Osteocyte (in vitro differentiated cells): ENCODE measurements around the gene EXOC3L2. TPM values are rescaled to one million over a fixed set of nuclear protein-coding genes. Genes with fewer than 3 reads are reported as not detected.

Source experiments
- DNase-seq: peaks from one replicate; pipeline ENCODE4 v3.0.0; 2021; ENCODE audit warnings: mixed read lengths; ENCODE audit not compliant: unreplicated experiment; ENCODE audit errors: extremely low spot score
- H3K27ac Mint-ChIP-seq: one replicate; pipeline ENCODE4 v1.8.0; 2021; ENCODE audit warnings: mild to moderate bottlenecking, mixed read lengths; ENCODE audit not compliant: unreplicated experiment
- H3K27me3 Mint-ChIP-seq: one replicate; pipeline ENCODE4 v1.8.0; 2021; ENCODE audit warnings: mixed read lengths; ENCODE audit not compliant: unreplicated experiment
- H3K36me3 Mint-ChIP-seq: one replicate; pipeline ENCODE4 v1.8.0; 2021; ENCODE audit warnings: mixed read lengths; ENCODE audit not compliant: unreplicated experiment
- H3K4me1 Mint-ChIP-seq: one replicate; pipeline ENCODE4 v1.8.0; 2021; ENCODE audit warnings: mixed read lengths; ENCODE audit not compliant: unreplicated experiment
- H3K4me3 Mint-ChIP-seq: one replicate; pipeline ENCODE4 v1.8.0; 2021; ENCODE audit warnings: mild to moderate bottlenecking, moderate library complexity, mixed read lengths; ENCODE audit not compliant: unreplicated experiment
- H3K9me3 Mint-ChIP-seq: one replicate; pipeline ENCODE4 v1.8.0; 2021; ENCODE audit warnings: mixed read lengths; ENCODE audit not compliant: unreplicated experiment
- total RNA-seq: library from RNA; stranded (reverse); gene quantifications from 2 replicates; pipeline ENCODE4 v1.2.1, GENCODE V29; 2021
- TF ChIP-seq, protein P1 (sequence below): fragments of 200-600 bp; sonication (generic); IDR thresholded peaks from 2 replicates; pipeline ENCODE4 v1.5.0; 2021; ENCODE audit warnings: antibody characterized with exemption, mild to moderate bottlenecking, moderate library complexity

The EXOC3L2 gene
- total RNA-seq, 1 donor from 2014 or later, result 11.1 TPM

DNA sequence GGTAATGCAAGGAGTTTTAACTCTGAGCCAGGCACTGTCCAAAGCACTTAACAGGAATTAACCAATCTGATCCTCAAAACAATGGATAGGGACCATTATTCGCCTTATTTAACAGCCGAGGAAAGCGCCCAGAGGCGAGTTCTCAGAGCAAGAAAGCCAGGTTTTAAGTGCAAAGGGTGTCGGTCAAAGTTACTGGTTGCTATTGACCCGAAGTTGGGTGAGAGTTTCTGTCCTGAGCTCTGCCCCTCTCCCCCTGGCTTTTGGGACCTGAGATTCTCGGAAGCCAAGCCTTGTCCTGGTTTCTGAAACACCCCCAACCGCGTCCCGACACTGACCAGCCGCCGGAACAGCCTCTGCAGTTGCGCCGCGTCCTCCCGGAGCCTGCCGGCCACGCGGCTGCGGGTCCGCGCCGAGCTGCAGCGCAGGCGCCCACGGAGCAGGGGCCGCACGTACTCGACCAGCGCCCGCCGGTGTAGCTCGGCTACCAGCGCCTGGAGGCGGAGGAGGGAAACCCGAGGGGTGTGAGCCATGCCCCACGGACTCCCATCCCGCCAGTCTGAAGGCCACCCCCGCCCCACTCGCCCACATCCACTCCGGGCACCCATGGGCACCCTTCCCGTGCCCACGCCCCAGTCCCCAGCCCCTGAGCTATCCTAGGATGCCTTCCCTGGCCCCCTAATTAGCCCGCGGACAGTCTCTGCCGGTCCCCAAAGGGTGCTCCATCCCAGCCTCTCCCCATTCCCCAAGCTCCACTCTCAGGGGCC lies 27.8 kb downstream of the EXOC3L2 start:
- H3K9me3 Mint-ChIP-seq, result no peaks in the 10 kb centered on the region
- H3K36me3 Mint-ChIP-seq, result peaks cover under 1% of the 10 kb centered on the region
- H3K27ac Mint-ChIP-seq, result peak overlapping the region; percentile 93
- H3K4me1 Mint-ChIP-seq, result peaks cover 68% of the 10 kb centered on the region
- no peak overlapping the region for H3K4me3 Mint-ChIP-seq
- TF ChIP-seq, protein P1, sequence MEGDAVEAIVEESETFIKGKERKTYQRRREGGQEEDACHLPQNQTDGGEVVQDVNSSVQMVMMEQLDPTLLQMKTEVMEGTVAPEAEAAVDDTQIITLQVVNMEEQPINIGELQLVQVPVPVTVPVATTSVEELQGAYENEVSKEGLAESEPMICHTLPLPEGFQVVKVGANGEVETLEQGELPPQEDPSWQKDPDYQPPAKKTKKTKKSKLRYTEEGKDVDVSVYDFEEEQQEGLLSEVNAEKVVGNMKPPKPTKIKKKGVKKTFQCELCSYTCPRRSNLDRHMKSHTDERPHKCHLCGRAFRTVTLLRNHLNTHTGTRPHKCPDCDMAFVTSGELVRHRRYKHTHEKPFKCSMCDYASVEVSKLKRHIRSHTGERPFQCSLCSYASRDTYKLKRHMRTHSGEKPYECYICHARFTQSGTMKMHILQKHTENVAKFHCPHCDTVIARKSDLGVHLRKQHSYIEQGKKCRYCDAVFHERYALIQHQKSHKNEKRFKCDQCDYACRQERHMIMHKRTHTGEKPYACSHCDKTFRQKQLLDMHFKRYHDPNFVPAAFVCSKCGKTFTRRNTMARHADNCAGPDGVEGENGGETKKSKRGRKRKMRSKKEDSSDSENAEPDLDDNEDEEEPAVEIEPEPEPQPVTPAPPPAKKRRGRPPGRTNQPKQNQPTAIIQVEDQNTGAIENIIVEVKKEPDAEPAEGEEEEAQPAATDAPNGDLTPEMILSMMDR, result no peak
- no peaks in the 10 kb centered on the region for H3K27me3 Mint-ChIP-seq
- no peak for DNase-seq

GRCh38 chr19:45216667-45217066 lies 28.5 kb downstream of the EXOC3L2 start:
- no peaks in the 10 kb centered on the region for H3K27me3 Mint-ChIP-seq
- H3K4me1 Mint-ChIP-seq, result peaks cover 76% of the 10 kb centered on the region
- peak overlapping the region; percentile 93 for H3K27ac Mint-ChIP-seq
- TF ChIP-seq, protein P1, result no peak
- DNase-seq, result no peak
- H3K4me3 Mint-ChIP-seq, result no peak overlapping the region
- no peaks in the 10 kb centered on the region for H3K36me3 Mint-ChIP-seq
- no peaks in the 10 kb centered on the region for H3K9me3 Mint-ChIP-seq

DNA sequence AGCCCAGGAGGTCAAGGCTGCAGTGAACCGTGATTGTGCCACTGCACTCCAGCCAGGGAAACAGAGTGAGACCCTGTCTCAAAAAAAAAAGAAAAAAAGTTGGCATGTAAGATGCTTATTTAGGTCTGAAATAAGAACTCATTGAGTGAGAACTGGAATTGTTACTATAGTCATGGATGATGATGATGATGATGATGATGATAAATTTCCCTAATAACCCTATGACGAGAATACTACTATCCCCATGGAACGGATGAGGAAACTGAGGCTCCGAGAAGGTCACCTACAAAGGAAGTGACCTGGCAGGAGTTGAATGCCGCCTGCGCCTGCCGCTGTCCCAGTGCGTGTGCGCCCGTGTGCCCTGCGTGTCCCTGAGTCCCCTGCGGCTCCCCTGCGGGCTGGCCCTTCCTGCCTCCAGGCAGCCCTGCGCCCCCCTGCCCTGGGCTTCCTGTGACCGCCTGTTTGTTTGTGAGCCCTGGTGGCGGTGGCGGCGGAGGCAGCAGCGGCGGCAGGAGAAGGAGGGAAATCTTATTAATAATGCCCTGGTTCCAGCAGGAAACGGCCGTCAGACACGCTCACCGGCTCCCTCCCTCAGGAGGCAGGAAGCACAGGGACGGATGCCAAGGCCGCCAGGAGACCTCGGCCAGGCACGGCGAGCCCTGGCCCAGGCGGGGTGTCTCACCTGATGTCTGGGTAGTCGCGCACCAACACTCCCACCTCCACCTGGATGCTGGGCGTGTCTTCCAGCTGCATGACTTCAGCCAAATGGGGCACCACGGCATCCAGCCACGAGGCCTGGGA lies 29.6 kb downstream of the EXOC3L2 start:
- H3K36me3 Mint-ChIP-seq, result no peaks in the 10 kb centered on the region
- TF ChIP-seq, protein P1, result no peak
- no peaks in the 10 kb centered on the region for H3K27me3 Mint-ChIP-seq
- peaks cover 86% of the 10 kb centered on the region for H3K4me1 Mint-ChIP-seq
- peak overlapping the region; percentile 58 for H3K4me3 Mint-ChIP-seq
- H3K9me3 Mint-ChIP-seq, result no peaks in the 10 kb centered on the region
- H3K27ac Mint-ChIP-seq, result peak overlapping the region; percentile 93
- DNase-seq, result no peak

GRCh38 chr19:45213031-45213430 lies 32.2 kb downstream of the EXOC3L2 start:
- Mint-ChIP-seq H3K27me3 (no peaks in the 10 kb centered on the region), H3K4me1 (peaks cover 81% of the 10 kb centered on the region), H3K36me3 (no peaks in the 10 kb centered on the region), H3K27ac (peak overlapping the region; percentile 86), H3K4me3 (no peak overlapping the region), H3K9me3 (no peaks in the 10 kb centered on the region)
- no peak for DNase-seq
- TF ChIP-seq, protein P1, result no peak
